Neutrophil (primary cell): ENCODE results near the gene RABGGTA.
"Not testable (repeated sequence)": the region's sequence is repeated elsewhere in the genome, so short reads cannot be mapped to it uniquely, and the experiment has no call there.

Experiments
- H3K27ac ChIP-seq: fragments of 200-600 bp; sonication (generic); 2 replicates; pipeline ENCODE4 v1.5.1; 2016; ENCODE audit warnings: mild to moderate bottlenecking, moderate library complexity
- H3K27me3 ChIP-seq: fragments of 200-600 bp; sonication (generic); 2 replicates; pipeline ENCODE4 v1.6.0; 2016; ENCODE audit warnings: mild to moderate bottlenecking
- H3K36me3 ChIP-seq: fragments of 200-600 bp; sonication (generic); 2 replicates; pipeline ENCODE4 v1.5.1; 2017
- H3K4me1 ChIP-seq, 2 experiments: fragments of 200-600 bp in 1 of 2; sonication (generic) in 1 of 2; 1 replicate in 1 of 2; 2 replicates in 1 of 2; pipeline versions ENCODE4 v1.5.1 to v1.6.1; 2013 to 2016; ENCODE audit warnings: low read depth in 1 of 2, low read length in 1 of 2, mild to moderate bottlenecking in 1 of 2, moderate library complexity in 1 of 2; ENCODE audit not compliant: control insufficient read depth in 1 of 2, insufficient read depth in 1 of 2
- H3K4me3 ChIP-seq, 2 experiments: fragments of 200-600 bp in 1 of 2; sonication (generic) in 1 of 2; 1 replicate in 1 of 2; 2 replicates in 1 of 2; pipeline ENCODE4 v1.5.1; 2013 to 2016; ENCODE audit warnings: low read depth in 1 of 2, low read length in 1 of 2, mild to moderate bottlenecking in 1 of 2, moderate library complexity in 1 of 2
- H3K9me3 ChIP-seq: fragments of 200-600 bp; sonication (generic); 2 replicates; pipeline ENCODE4 v1.5.1; 2016
- TF ChIP-seq, protein P1 (sequence below): fragments of 200-600 bp; sonication (generic); IDR thresholded peaks from 2 replicates; pipeline ENCODE4 v1.5.1; 2016; ENCODE audit warnings: antibody characterized with exemption

RABGGTA gene

DNA sequence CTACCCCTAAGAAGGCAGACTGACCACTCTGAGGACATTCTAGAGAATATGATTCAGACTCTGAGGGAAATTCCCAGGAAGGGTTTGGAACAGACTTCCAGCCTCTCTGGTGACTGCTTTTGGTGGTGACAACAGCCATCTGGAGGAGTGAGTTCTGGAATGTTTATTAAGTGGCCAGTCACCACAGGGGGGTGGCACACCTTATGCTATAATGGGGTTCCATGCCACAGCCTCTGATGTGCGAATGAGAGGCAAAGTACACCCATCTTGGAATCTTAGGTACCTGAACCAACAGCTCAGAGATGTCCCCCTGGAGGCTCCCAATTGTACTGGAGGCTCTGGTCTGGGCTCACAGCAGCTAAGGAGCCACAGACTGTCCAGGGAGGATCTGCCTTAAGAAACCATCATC lies 19.5 kb downstream of the RABGGTA start:
- peaks cover 28% of the 10 kb centered on the region for H3K36me3 ChIP-seq
- no peaks in the 10 kb centered on the region for H3K27me3 ChIP-seq
- no peak overlapping the region for H3K27ac ChIP-seq

DNA sequence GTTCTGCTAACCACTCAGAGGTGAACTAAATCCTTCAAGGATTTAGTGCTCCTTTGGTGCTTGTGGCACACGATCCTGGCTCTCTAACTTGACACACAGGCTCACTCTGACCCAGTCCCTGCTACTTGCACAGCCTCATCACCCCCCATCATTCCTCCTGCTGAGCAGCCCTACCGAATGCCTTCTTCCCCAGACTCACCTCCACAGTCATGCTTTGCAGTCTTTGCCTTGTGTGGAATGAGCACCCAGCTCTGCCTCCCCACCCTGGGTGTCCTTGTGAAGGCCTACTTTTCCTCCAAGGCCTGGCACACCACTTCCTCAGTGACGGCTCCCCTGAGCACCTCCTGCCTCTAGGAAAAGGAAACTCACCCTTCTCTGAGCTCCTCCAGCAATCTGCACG lies 21.0 kb downstream of the RABGGTA start:
- Histone ChIP-seq H3K4me3 (no peak overlapping the region), H3K27ac (no peak overlapping the region), H3K9me3 (no peaks in the 10 kb centered on the region), H3K4me1 (no peaks in the 10 kb centered on the region), H3K36me3 (peaks cover 27% of the 10 kb centered on the region), H3K27me3 (no peaks in the 10 kb centered on the region)
- TF ChIP-seq, protein P1, sequence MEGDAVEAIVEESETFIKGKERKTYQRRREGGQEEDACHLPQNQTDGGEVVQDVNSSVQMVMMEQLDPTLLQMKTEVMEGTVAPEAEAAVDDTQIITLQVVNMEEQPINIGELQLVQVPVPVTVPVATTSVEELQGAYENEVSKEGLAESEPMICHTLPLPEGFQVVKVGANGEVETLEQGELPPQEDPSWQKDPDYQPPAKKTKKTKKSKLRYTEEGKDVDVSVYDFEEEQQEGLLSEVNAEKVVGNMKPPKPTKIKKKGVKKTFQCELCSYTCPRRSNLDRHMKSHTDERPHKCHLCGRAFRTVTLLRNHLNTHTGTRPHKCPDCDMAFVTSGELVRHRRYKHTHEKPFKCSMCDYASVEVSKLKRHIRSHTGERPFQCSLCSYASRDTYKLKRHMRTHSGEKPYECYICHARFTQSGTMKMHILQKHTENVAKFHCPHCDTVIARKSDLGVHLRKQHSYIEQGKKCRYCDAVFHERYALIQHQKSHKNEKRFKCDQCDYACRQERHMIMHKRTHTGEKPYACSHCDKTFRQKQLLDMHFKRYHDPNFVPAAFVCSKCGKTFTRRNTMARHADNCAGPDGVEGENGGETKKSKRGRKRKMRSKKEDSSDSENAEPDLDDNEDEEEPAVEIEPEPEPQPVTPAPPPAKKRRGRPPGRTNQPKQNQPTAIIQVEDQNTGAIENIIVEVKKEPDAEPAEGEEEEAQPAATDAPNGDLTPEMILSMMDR = no peak

More for the DNA sequence above, 19.5 kb downstream of the RABGGTA start:
- Histone ChIP-seq H3K4me3 (no peak overlapping the region), H3K9me3 (no peaks in the 10 kb centered on the region), H3K4me1 (no peaks in the 10 kb centered on the region)
- TF ChIP-seq, protein P1 = no peak

DNA sequence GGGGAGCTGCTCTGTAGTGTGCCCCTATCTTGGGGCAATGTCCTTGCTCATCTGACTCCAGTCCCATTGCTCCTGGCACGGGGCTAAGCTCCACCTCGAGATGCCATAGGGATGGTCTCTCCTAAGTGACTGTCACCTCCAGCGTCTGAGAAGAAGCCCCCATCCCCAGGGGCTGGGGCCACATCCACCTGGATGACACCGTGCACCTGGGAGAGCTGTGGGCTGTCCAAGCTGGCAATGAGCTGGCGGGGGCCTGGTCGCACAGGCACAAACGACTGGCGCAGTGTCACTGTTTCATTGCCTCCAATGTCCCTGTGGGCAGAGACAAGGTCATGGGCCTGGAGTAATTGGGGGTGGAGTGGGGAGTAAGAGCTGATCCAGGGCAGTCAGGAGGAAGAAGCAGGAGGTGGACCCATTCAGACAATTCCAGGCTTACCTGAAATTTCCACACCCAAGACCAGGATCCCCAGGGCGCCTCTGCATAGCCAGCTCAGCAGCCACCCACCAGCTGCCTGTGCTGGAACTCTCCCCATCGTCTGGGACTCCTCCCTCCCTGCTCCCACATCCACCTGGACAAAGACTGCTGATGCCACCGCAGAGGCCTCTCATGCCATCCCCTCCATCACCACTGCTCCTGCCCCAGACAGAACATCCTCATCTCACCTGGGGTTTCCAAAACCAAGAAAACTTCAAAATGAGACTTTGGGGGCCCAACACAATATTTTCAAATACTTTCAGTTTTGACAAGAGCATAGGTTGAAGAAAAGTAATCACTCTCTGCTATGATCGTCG lies 22.0 kb downstream of the RABGGTA start:
- Histone ChIP-seq H3K27me3 (no peaks in the 10 kb centered on the region), H3K27ac (no peak overlapping the region), H3K9me3 (no peaks in the 10 kb centered on the region), H3K4me1 (no peaks in the 10 kb centered on the region), H3K4me3 (no peak overlapping the region), H3K36me3 (peaks cover 18% of the 10 kb centered on the region)
- TF ChIP-seq, protein P1 = no peak

DNA sequence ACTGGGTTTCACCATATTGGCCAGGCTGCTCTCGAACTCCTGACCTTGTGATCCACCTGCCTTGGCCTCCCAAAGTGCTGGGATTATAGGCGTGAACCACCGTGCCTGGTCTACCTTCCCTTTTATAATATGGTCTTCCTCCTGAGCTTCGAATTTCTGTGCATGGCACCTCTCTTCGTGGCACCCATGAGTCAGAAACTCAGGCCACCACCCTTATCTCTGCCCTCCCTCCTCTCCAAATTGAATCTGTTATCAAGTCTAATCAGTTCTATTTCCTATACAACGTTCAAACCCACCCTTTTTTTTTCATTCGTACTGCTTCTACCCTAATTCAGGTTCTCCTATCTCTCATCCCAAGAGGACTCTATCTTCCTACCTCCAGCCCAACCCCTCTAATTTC lies 24.0 kb downstream of the RABGGTA start:
- Histone ChIP-seq H3K4me3 (no peak overlapping the region), H3K27me3 (no peaks in the 10 kb centered on the region), H3K27ac (no peak overlapping the region), H3K9me3 (no peaks in the 10 kb centered on the region), H3K36me3 (peaks cover 2% of the 10 kb centered on the region), H3K4me1 (peaks cover 7 to 14% of the 10 kb centered on the region in 2 experiments)
- TF ChIP-seq, protein P1 = no peak

DNA sequence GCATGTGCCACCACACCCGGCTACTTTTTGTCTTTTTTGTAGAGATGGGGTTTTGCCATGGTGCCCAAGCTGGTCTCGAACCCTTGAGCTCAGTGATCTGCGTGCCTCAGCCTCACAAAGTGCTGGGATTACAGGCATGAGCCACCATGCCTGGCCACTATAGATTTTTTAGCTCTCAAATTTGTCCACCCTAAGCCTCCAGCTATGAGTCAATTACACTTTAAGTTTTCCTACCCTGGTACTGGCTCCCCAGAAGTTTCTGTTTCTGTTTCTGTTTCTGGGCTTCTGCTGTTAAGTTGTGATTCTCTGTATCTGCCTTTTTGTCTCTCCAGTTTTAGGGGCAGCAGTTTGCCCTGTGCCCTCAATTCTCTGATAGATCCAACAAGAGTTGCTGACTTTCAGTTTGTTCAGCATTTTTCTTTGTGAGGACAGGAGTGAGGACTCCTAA lies 24.6 kb downstream of the RABGGTA start:
- TF ChIP-seq, protein P1 = no peak
- Histone ChIP-seq H3K36me3 (no peaks in the 10 kb centered on the region), H3K9me3 (no peaks in the 10 kb centered on the region), H3K4me3 (no peak overlapping the region), H3K4me1 (peaks cover 10 to 16% of the 10 kb centered on the region in 2 experiments), H3K27me3 (no peaks in the 10 kb centered on the region), H3K27ac (no peak overlapping the region)

DNA sequence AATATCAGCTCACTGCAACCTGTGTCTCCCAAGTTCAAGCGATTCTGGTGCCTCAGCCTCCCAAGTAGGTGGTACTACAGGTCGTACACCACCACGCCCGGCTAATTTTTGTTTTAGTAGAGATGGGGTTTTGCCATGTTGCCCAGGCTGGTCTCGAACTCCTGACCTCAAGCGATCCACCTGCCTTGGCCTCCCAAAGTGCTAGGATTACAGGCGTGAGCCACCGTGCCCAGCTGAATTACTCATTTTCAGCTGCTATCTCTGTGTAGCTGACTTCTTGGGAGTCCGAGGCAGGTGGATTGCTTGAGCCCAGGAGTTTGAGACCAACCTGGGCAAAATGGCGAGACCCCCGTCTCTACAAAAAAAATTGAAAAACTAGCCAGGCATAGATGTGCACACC lies 26.0 kb downstream of the RABGGTA start:
- not testable (repeated sequence) for H3K4me3 ChIP-seq, H3K36me3 ChIP-seq, H3K27me3 ChIP-seq, H3K27ac ChIP-seq, H3K9me3 ChIP-seq
- peaks cover 25 to 30% of the 10 kb centered on the region in 2 experiments for H3K4me1 ChIP-seq
